SHP77 treated with DMSO at 0.1 percent for 48 hours (cell line): ENCODE results near the gene HAUS2.

Source experiments
- DNase-seq: peaks from one replicate; lab custom pipeline; 2025; lab: John Stamatoyannopoulos, UW

The HAUS2 gene

DNA sequence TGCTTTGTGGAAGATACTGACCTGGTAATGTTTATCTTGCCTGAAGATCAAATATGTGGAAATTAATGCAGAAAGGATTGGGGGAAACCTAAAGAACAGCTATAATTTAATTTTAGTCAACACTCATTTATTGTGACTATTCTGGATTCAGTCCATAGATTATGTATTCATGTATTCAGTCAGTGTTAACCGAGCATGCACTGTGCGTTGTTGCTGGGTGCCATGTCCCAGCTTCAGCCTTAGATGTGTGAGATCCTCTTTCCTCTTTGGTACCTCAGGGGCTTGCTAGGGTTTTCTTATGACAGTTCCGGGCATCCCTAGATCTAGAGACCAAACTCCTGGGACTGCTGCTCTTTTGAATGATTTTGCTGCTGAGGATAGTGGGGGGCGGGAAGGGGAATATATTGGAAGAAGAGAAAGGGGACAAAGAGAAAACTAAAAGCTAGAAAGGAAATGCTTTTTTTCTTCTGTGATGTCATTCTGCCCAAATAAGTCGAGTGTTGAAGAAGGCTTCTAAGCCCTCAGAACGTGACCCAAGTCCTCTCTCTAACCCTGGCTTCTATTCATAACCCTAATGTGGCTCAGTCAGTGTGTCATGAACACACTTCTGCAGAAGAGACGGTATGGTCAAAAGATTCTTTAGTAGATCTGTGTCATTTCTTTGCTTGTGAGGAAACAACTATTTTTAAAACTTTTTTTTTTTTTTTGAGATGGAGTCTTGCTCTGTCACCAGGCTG, 60.3 kb downstream of the HAUS2 start:
- no peak for DNase-seq

DNA sequence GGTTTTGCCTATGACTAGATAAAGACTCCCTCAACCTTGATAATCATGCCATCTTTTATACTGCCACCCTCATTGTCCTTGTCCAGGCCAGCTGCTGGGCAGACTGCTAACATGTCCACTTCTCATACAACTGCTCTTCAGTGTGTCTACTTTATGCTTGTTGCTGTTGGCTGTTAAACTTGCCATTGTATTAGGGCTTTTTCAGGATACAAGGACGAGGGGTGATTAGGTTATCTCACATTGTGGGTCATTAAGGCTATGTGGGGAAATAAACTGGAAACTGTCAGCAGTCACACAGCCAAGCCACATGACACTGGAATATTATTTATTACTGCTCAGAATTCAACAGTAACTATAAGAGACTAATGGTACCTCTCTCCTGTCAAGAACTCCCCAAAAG, 62.9 kb downstream of the HAUS2 start:
- no peak for DNase-seq

DNA sequence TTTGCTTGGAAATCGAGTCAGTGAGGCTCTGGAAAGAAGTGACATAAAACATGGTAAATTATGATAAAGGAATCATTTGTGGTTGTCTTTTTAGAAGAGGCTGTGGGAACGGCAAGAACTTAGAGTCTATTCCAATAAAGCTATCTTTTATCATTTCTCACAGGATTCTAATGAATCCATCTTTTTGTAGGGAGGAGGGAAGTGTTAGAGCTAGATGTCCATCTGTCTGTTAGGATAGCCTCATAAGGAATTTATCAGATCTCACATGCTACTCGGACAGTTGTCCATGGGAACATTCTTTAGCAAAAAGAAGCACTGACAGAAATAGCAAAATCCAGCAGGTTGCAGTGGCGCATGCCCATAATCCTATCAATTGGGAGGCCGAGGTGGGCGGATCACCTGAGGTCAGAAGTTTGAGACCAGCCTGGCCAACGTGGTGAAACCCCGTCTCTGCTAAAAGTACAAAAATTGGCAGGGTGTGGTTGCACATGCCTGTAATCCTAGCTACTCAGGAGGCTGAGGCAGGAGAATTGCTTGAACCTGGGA, 63.8 kb downstream of the HAUS2 start:
- DNase-seq = no peak

DNA sequence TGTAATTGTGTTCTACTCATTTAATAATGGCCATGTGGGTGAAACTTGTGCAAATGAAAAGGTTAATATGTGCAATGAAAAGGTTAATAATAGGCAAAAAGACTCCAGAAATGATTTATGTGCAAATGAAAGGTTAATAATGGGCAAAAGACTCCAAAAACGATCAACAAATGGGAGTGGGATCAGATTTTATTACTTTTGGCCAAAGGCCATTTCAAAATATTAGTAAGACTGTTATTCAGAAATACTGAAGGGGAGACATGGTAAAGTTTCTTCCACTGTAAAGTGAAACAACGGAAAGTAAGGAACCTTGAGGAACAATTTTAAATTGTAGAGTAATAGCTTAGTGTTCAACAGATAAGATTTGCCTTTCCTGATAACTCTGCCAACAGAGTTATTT, 67.5 kb downstream of the HAUS2 start:
- no peak for DNase-seq
